Activated CD8-positive, alpha-beta T cell treated with anti-CD3 and anti-CD28 coated beads, Interleukin-2, amount 10 ng/mL, durations not matched to agents 7 days and 5 days (primary cell): ENCODE results near the gene ANP32B. TPM values are rescaled to one million over a fixed set of nuclear protein-coding genes. Genes with fewer than 3 reads are reported as not detected.
"Not testable (repeated sequence)": the region's sequence is repeated elsewhere in the genome, so short reads cannot be mapped to it uniquely, and the experiment has no call there.

Experiments used
- ATAC-seq: fragments of 150-1000 bp; cut with Tn5 transposase; one replicate; pipeline ENCODE4 v1.10.0; 2021; ENCODE audit warnings: moderate library complexity
- CTCF ChIA-PET: fragments of 350-600 bp; sonication (Branson Sonifier 250); formaldehyde crosslinking; loops from one replicate; lab custom pipeline; 2021; ENCODE audit warnings: antibody characterized with exemption; lab: Charles Lee
- POLR2A ChIA-PET: fragments of 350-600 bp; sonication (Branson Sonifier 250); formaldehyde crosslinking; loops from one replicate; lab custom pipeline; 2021; ENCODE audit warnings: antibody characterized with exemption; lab: Charles Lee
- DNase-seq: peaks from one replicate; pipeline ENCODE4 v3.0.0-alpha.2; 2020
- H3K27ac Mint-ChIP-seq: one replicate; pipeline ENCODE4 v1.8.0; 2021; ENCODE audit warnings: mild to moderate bottlenecking, mixed read lengths
- H3K27me3 Mint-ChIP-seq: one replicate; pipeline ENCODE4 v1.8.0; 2021; ENCODE audit warnings: low read depth, mixed read lengths
- H3K36me3 Mint-ChIP-seq: one replicate; pipeline ENCODE4 v1.8.0; 2021; ENCODE audit warnings: low read depth, mixed read lengths
- H3K4me1 Mint-ChIP-seq: one replicate; pipeline ENCODE4 v1.8.0; 2021; ENCODE audit warnings: low read depth, mixed read lengths
- H3K4me3 Mint-ChIP-seq: one replicate; pipeline ENCODE4 v1.8.0; 2021; ENCODE audit warnings: mild to moderate bottlenecking, mixed read lengths
- H3K9me3 Mint-ChIP-seq: one replicate; pipeline ENCODE4 v1.8.0; 2022; ENCODE audit warnings: mixed read lengths; ENCODE audit not compliant: insufficient read depth
- total RNA-seq, 2 experiments: library from RNA; stranded (reverse); gene quantifications; one replicate each; pipeline ENCODE4 v1.2.3, GENCODE V29; 2021

Gene ANP32B
- total RNA-seq, 2 experiments from 2014 or later = 347 to 354 TPM

- ChIA-PET CTCF (interaction anchor here (0.9 to 4.6 kb wide), 6 partner anchors 8 to 82 kb away, joined by 3 to 30 read pairs (median 4); partner anchors contain the start of gene TRMO), POLR2A (interaction anchor here (1.2 kb wide), 1 partner anchor 16 kb away, joined by 3 read pairs; no protein-coding TSS in a partner anchor)
- H3K9me3 Mint-ChIP-seq = no peaks in the 10 kb centered on the region
- DNase-seq (no peak), ATAC-seq (no peak)
- no peak overlapping the region for H3K27ac Mint-ChIP-seq
- H3K27me3 Mint-ChIP-seq = peaks cover 13% of the 10 kb centered on the region
- no peaks in the 10 kb centered on the region for H3K36me3 Mint-ChIP-seq
- no peak overlapping the region for H3K4me3 Mint-ChIP-seq
- no peaks in the 10 kb centered on the region for H3K4me1 Mint-ChIP-seq
These were observed 19.9 kb upstream of the ANP32B start for GRCh38 chr9:97963232-97963631.

- ChIA-PET CTCF (interaction anchor here (0.6 to 4.6 kb wide), 4 partner anchors 8 to 168 kb away, joined by 3 to 30 read pairs (median 4); partner anchors contain the start of gene TRMO), POLR2A (interaction anchor here (1.1 kb wide), 1 partner anchor 19 kb away, joined by 3 read pairs; the partner anchor contains the start of gene ANP32B)
- no peaks in the 10 kb centered on the region for H3K36me3 Mint-ChIP-seq
- no peak overlapping the region for H3K4me3 Mint-ChIP-seq
- ATAC-seq = no peak
- H3K4me1 Mint-ChIP-seq = peaks cover 4% of the 10 kb centered on the region
- peaks cover 13% of the 10 kb centered on the region for H3K27me3 Mint-ChIP-seq
- no peak overlapping the region for H3K27ac Mint-ChIP-seq
- no peaks in the 10 kb centered on the region for H3K9me3 Mint-ChIP-seq
- no peak for DNase-seq
These were observed 18.2 kb upstream of the ANP32B start for GRCh38 chr9:97964901-97965300.

DNA sequence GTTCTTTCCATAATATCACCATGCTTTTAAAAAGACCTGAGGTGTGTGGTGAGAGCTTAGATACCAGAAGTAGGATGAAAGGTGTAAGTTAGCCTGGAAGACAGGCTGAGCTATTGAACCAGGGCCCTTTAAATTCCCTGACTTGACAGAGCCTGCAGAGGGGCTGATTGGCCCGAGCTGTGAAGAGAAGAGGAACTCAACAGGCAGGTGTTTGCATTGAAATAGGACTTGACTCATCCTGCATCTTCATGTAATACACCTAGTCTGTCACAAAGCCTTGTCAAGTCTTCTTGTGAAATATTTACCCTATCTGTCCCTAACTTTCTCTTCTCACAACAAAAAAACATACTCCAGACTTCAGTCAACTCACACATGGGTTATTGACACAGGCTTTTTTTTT is 16.6 kb upstream of the ANP32B start:
- H3K27me3 Mint-ChIP-seq = peaks cover 13% of the 10 kb centered on the region
- ATAC-seq = no peak
- H3K36me3 Mint-ChIP-seq = no peaks in the 10 kb centered on the region
- CTCF ChIA-PET = interaction anchor here (1.0 to 1.6 kb wide), 2 partner anchors 42 to 44 kb away, joined by 3 to 5 read pairs; partner anchors contain the start of gene TRMO
- H3K27ac Mint-ChIP-seq = no peak overlapping the region
- H3K9me3 Mint-ChIP-seq = no peaks in the 10 kb centered on the region
- POLR2A ChIA-PET = interaction anchor here (0.7 kb wide), 1 partner anchor 25 kb away, joined by 3 read pairs; no protein-coding TSS in a partner anchor
- no peak overlapping the region for H3K4me3 Mint-ChIP-seq
- peaks cover 12% of the 10 kb centered on the region for H3K4me1 Mint-ChIP-seq
- DNase-seq = no peak

DNA sequence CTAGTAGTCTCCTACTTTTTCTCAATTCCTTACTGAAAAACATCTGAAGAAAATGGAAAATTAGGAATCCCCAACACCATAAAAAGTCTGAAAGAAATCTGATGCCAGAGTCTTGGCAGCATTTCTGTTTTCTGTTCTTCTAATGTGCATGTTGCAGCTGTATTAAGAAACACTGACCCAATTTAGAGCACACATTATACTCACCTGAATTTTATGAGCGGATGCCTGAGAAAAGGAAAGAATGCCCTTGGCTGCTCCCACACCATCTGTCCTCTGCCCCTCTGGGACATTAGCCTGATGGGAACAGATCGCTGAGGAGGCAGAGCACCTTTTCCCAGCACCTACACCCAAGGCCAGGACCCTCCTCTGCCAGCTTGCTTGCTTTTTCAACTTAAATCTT is 14.1 kb upstream of the ANP32B start:
- H3K27ac Mint-ChIP-seq = no peak overlapping the region
- H3K27me3 Mint-ChIP-seq = peaks cover 13% of the 10 kb centered on the region
- POLR2A ChIA-PET = no interaction called here
- CTCF ChIA-PET = interaction anchor here (1.3 kb wide), 3 partner anchors 9 to 45 kb away, joined by 3 to 4 read pairs (median 4); no protein-coding TSS in a partner anchor
- peaks cover 12% of the 10 kb centered on the region for H3K4me1 Mint-ChIP-seq
- no peak for DNase-seq
- no peaks in the 10 kb centered on the region for H3K36me3 Mint-ChIP-seq
- ATAC-seq = no peak
- no peak overlapping the region for H3K4me3 Mint-ChIP-seq
- no peaks in the 10 kb centered on the region for H3K9me3 Mint-ChIP-seq

DNA sequence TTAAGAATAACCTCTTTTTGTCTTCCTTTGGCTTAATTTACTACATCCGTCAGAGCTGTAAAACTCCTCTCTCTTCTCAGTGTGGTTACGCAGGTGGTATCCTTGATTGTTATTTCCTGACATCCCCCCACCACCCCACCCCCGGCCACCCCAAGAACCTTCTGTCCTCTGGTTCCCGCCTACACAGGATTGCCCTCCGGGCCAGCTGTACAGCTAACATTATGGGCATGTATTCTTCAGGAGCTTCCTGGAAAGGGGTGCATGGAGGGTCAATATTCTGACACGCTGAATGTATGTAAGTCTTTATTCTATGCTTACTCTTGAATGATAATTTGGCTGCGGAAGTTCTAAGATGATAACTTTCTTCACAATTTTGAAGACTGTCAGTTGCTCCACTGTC is 13.0 kb upstream of the ANP32B start:
- H3K4me3 Mint-ChIP-seq = no peak overlapping the region
- no peaks in the 10 kb centered on the region for H3K9me3 Mint-ChIP-seq
- no peak for DNase-seq
- no peaks in the 10 kb centered on the region for H3K36me3 Mint-ChIP-seq
- CTCF ChIA-PET = interaction anchor here (1.0 to 1.3 kb wide), 3 partner anchors 15 to 46 kb away, joined by 3 to 4 read pairs (median 4); no protein-coding TSS in a partner anchor
- peak overlapping the region; percentile 37 for H3K27ac Mint-ChIP-seq
- POLR2A ChIA-PET = interaction anchor here (1.0 to 1.4 kb wide), 3 partner anchors 9 to 49 kb away, joined by 3 to 4 read pairs (median 3); partner anchors contain the start of gene TRMO
- peaks cover 13% of the 10 kb centered on the region for H3K27me3 Mint-ChIP-seq
- H3K4me1 Mint-ChIP-seq = peaks cover 12% of the 10 kb centered on the region
- no peak for ATAC-seq

DNA sequence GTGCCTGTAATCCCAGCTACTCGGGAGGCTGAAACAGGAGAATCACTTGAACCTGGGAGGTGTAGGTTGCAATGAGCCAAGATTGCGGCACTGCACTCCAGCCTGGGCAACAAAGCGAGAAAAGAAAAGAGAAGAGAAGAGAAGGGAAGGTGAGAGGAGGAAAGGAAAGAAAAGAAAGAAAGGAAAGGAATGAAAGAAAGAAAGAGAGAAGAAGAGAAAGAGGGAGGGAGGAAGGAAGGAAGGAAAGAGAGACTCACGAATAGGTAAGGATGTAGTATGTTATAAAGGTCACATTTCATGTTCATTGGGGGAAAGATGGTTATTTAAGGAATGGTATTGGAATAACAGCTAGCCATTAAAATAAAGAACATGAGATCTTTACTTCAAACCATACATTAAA is 10.4 kb upstream of the ANP32B start:
- Mint-ChIP-seq H3K9me3 (no peaks in the 10 kb centered on the region), H3K36me3 (no peaks in the 10 kb centered on the region), H3K27ac (no peak overlapping the region), H3K27me3 (peaks cover 4% of the 10 kb centered on the region), H3K4me3 (no peak overlapping the region), H3K4me1 (peaks cover 12% of the 10 kb centered on the region)
- POLR2A ChIA-PET = interaction anchor here (2.3 kb wide), 1 partner anchor 11 kb away, joined by 15 read pairs; the partner anchor contains the start of gene ANP32B
- CTCF ChIA-PET = interaction anchor here (1.5 to 2.2 kb wide), 5 partner anchors 9 to 83 kb away, joined by 3 to 12 read pairs (median 5); partner anchors contain the start of gene TRMO
- no peak for ATAC-seq
- DNase-seq = no peak

DNA sequence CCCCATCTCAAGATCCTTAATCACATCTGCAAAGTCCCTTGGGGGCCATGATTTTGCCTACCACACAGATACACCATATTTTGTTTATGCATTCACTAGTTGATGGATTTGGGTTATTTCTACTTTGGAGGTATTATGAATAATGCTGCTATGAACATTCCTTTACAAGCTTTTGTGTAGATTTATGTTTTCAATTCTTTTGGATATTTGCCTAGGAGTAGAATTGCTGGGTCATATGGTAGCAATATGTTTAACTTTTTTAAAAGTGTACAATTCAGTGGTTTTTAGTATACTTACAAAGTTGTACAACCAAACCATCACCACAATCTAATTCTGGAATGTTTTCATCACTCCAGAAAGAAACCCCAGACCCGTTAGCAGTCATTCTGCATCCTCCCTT is 7.8 kb upstream of the ANP32B start:
- CTCF ChIA-PET = no interaction called here
- H3K4me3 Mint-ChIP-seq = no peak overlapping the region

GRCh38 chr9:97976633-97977032 is 6.5 kb upstream of the ANP32B start:
- CTCF ChIA-PET, POLR2A ChIA-PET, H3K27ac Mint-ChIP-seq, H3K36me3 Mint-ChIP-seq, H3K27me3 Mint-ChIP-seq, H3K4me3 Mint-ChIP-seq, H3K9me3 Mint-ChIP-seq, DNase-seq, ATAC-seq: not testable (repeated sequence)
- H3K4me1 Mint-ChIP-seq = peaks cover 13% of the 10 kb centered on the region

More for the DNA sequence above, 7.8 kb upstream of the ANP32B start:
- no peak for ATAC-seq
- H3K4me1 Mint-ChIP-seq = peaks cover 10% of the 10 kb centered on the region
- H3K9me3 Mint-ChIP-seq = no peaks in the 10 kb centered on the region
- no peak overlapping the region for H3K27ac Mint-ChIP-seq
- DNase-seq = no peak
- peaks cover 4% of the 10 kb centered on the region for H3K27me3 Mint-ChIP-seq
- POLR2A ChIA-PET = no interaction called here
- no peaks in the 10 kb centered on the region for H3K36me3 Mint-ChIP-seq

DNA sequence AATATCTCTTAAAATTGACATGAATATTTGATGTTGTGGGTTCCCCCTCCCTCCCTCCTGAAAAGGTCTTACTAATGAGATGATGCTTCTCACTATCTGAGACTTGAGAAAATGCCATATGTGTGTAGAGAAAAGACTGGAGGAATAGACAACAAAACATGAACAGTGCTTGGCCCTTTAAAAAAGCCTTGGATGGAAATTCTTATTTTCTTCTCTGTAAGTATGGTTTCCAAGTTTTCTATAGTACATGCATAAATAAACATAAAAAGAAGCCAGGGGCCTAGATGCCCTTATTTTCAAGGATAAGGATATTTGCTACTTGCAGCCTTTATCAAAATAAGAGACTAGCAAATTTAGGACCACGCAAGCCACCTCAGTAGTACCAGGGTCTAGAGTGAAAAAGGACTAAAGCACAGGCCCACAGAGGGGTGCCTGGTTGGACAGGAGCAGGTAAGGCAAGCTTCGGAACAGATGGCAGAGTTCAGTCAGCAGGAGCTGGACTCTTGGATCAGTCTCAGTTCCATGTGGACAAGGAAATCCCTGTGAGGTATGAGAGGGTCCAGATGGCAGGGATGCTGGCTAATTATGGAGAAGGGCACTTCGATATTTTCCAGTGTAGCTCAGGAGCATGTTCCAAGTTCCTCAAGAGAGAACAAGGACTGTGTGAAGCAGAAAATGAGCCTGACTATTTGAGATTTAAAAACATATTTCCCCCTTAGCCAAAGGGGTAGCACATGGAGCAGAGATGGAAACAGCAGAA is 4.6 kb upstream of the ANP32B start:
- Mint-ChIP-seq H3K4me3 (no peak overlapping the region), H3K27me3 (no peaks in the 10 kb centered on the region), H3K36me3 (no peaks in the 10 kb centered on the region), H3K9me3 (no peaks in the 10 kb centered on the region), H3K27ac (no peak overlapping the region), H3K4me1 (peaks cover 22% of the 10 kb centered on the region)
- DNase-seq (no peak), ATAC-seq (no peak)
- ChIA-PET CTCF (interaction anchor here (0.9 to 2.0 kb wide), 5 partner anchors 24 to 76 kb away, joined by 3 to 21 read pairs (median 5); partner anchors contain the start of gene TRMO), POLR2A (interaction anchor here (10.3 kb wide), 1 partner anchor 57 kb away, joined by 110 read pairs; the partner anchor contains the start of gene TRMO)

DNA sequence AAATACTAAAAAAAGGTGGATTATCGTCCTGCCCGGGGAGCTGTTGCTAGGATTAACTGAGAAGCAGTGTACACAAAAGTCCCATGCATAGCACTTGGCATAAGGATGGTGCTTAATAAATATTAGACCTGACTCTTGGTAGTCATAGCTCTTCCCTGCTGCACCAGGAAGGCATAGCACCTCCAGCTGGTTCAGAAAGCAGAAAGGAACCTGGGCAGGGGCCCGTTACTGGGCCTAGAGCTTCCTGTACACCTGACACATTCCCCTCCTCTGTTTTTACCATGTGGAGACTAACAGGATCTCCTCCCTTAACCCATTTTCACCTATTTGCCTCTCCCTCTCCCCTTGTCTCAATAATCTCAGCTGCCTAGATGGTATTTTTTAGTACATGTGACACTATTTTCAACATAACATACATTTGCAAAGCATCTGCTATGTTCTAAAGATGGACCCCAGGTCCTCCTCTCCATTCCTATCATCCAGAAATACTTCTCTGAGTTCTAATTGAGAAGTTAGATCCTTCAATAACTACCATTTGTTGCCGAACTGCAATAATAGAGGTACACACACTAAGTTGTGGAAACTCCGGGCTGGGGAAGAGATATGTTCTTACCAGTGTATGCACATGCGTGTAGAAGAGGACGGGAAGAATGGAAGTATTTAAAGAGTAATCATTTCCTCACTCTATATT is 3.2 kb upstream of the ANP32B start:
- Mint-ChIP-seq H3K27me3 (no peaks in the 10 kb centered on the region), H3K9me3 (no peaks in the 10 kb centered on the region), H3K4me3 (no peak overlapping the region), H3K4me1 (peaks cover 22% of the 10 kb centered on the region), H3K27ac (no peak overlapping the region), H3K36me3 (no peaks in the 10 kb centered on the region)
- ATAC-seq (no peak), DNase-seq (no peak)
- CTCF ChIA-PET = interaction anchor here (0.6 to 2.0 kb wide), 9 partner anchors 10 to 90 kb away, joined by 3 to 21 read pairs (median 4); partner anchors contain the start of gene TRMO
- POLR2A ChIA-PET = interaction anchor here (0.8 to 10.3 kb wide), 3 partner anchors 10 to 58 kb away, joined by 3 to 110 read pairs (median 3); partner anchors contain the start of gene TRMO

GRCh38 chr9:97980479-97980803 is 2.7 kb upstream of the ANP32B start:
- no peaks in the 10 kb centered on the region for H3K9me3 Mint-ChIP-seq
- H3K4me1 Mint-ChIP-seq = peaks cover 24% of the 10 kb centered on the region
- no peaks in the 10 kb centered on the region for H3K27me3 Mint-ChIP-seq
- no peak overlapping the region for H3K27ac Mint-ChIP-seq
- ATAC-seq (no peak), DNase-seq (no peak)
- POLR2A ChIA-PET = interaction anchor here (10.3 kb wide), 1 partner anchor 59 kb away, joined by 110 read pairs; the partner anchor contains the start of gene TRMO
- no peak overlapping the region for H3K4me3 Mint-ChIP-seq
- CTCF ChIA-PET = interaction anchor here (0.6 to 2.0 kb wide), 6 partner anchors 11 to 90 kb away, joined by 3 to 21 read pairs (median 4); partner anchors contain the start of gene TRMO
- peaks cover 3% of the 10 kb centered on the region for H3K36me3 Mint-ChIP-seq
